Measurements from ENCODE around the gene HRH1.

- no peak for TF ChIP-seq POLR2A (IDR thresholded peaks at IDR 0.05; ENCODE audit: low read length)
- TF ChIP-seq GATA1 (IDR thresholded peaks at IDR 0.05; ENCODE audit: low read depth, low read length), result no peak
Measured at GRCh38 chr3:11238060-11238459, 83.8 kb downstream of the HRH1 start.

Measured in erythroblast (primary cell).